Fibroblast of skin of right biceps (primary cell): ENCODE measurements around the gene LIN52.

Experiments used
- DNase-seq: peaks from one replicate; pipeline ENCODE4 v3.0.0-alpha.2; 2013

LIN52 gene

DNA sequence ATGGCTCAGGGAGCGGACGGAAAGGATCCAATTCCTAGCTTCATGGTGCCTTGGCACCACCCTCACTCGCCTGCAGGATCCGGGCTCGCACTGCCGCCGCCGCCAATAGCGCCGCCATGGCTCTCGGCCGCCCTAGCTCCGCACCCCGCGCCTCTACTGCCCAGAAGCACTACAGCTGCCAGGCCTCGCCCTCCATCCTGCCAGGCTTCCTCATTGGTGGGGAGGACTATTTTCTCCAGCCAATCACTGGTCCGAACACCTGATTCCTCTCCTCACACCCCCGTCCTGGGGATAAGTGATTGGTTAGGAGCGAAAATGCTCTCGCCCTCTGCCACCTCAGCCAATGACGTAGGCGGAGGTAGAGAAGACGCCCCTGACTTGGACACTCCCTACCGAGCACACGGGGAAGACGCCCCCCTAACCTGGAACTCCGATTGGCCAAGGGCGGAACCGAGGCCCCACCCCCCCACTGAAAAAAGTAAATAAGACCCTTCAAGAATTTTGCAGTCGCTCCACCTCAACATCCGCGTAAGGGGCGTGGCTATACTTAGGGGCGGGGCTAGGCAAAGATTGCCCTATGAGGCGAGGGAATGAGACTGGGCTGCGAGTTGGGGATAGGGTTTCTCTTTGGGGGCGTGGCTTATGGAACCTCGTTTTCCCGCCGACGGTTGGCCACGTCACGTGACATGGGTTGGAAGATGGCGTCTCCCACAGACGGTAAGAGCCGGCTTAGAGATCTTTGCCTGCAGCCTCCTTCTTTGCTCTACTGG lies at the start of gene LIN52, which contains the start of gene ALDH6A1:
Gene LIN52 (plus strand): TSS at position 680 of the 770 bp plus-strand sequence. CDS start 19 bp downstream, at position 699.
Gene ALDH6A1 (minus strand): TSS at position 177 of the 770 bp plus-strand sequence. CDS start 59 bp downstream, at position 118.
- DNase-seq: peak; percentile 100

DNA sequence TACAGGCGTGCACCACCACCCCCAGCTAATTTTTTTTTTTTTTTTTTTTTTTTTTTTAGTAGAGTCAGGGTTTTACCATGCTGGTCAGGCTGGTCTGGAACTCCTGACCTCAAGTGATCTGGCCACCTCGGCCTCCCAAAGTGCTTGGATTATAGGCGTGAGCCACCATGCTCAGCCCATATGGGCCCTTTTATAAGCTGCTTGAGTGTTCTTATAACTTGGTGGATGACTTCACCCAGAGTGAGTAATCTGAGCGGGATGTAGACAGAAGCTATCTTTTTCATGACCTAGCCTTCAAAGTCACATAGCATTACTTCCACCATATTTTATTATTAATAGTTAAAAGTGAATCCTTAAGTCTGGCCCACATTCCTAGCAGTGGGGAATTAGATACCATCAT lies 49.2 kb upstream of the LIN52 start:
- DNase-seq: peak; percentile 49

DNA sequence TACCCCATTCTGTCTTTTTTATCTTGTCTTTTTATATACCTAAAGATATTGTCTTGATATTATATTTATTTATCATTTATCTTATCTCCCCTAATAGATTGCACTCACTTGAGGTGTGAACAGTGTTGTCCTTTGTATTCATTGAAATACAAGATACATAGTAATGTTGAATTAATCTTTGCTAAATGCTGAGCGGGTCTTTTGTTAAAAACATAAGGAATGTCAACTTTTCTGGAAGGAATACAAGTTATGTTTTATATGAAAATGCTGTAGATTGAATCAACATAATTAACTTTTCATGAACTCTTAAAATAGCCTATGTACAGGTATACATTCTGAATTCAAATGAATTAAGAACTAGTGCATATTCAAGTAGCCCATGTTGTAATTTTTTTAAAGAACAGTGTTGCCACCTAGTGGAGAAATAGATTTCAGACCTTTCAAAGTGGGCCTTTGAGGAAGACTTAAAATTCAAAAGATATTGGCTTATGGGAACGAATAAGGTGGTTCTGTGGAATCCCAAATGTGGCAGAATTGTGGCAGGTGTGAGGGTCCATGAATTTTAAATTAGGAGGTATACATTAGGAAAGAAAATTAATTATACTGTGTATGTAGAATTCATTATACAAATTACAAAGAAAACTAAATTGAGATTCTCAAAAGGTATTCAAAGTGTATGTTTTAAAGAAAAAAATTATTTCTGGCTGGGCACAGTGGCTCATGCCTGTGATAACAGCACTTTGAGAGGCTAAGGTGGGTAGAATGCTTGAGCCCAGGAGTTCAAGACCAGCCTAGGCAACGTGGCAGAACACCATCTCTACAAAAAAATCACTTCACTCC lies 46.5 kb upstream of the LIN52 start:
- peak; percentile 61 for DNase-seq

GRCh38 chr14:74042296-74042695 lies 42.5 kb upstream of the LIN52 start:
- DNase-seq: no peak

GRCh38 chr14:74045522-74045921 lies 39.2 kb upstream of the LIN52 start:
- DNase-seq: no peak

GRCh38 chr14:74048281-74048680 lies 36.5 kb upstream of the LIN52 start:
- no peak for DNase-seq

GRCh38 chr14:74049876-74050495 lies 34.8 kb upstream of the LIN52 start:
- DNase-seq: no peak

GRCh38 chr14:74062809-74063150 lies 22.0 kb upstream of the LIN52 start:
- peak; percentile 9 for DNase-seq

GRCh38 chr14:74064426-74064825 lies 20.3 kb upstream of the LIN52 start:
- DNase-seq: no peak

GRCh38 chr14:74064883-74065282 lies 19.9 kb upstream of the LIN52 start:
- no peak for DNase-seq

- peak; percentile 24 for DNase-seq
These were observed 18.8 kb upstream of the LIN52 start for GRCh38 chr14:74065746-74066575.

DNA sequence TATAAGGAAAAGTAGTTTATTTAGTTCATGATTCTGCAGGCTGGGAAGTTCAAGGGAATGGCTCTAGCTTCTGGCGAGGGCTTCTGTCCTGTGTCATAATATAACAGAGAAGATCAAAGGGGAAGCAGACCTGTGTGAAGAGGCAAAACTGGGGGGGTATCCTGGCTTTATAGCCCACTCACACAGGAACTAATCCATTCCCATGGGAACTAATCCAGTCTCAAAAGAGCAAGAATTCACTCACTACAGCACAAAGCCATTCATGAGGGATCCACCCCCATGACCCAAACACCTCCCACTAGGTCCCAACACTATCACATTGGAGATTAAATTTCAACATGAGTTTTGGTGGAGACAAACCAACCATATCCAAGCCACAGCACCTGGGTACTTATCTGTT lies 7.4 kb upstream of the LIN52 start:
- no peak for DNase-seq

GRCh38 chr14:74080820-74081460 lies 3.8 kb upstream of the LIN52 start:
- no peak for DNase-seq

DNA sequence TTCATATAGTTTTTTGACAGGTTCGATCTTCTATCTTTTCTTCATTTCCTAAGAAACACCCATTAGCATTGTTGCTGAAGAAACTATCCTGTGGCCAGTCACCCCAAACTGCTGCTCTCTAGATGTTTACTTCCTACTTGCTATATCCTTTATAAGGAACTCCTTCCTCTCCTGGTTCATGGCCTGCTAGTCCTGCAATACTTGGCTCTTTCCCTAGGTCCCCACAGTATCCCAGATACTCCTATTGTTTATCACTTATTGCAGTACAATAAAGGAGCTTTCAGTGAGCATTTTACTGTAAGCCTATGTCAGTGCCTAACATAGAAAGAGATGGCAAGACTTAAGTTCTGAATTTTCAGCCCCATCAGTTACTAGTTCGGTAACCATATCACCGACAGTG lies 3.3 kb upstream of the LIN52 start:
- no peak for DNase-seq

GRCh38 chr14:74083161-74083560 lies 1.6 kb upstream of the LIN52 start:
- no peak for DNase-seq

- DNase-seq: no peak
These were observed 926 bp upstream of the LIN52 start for GRCh38 chr14:74083784-74084276.

DNA sequence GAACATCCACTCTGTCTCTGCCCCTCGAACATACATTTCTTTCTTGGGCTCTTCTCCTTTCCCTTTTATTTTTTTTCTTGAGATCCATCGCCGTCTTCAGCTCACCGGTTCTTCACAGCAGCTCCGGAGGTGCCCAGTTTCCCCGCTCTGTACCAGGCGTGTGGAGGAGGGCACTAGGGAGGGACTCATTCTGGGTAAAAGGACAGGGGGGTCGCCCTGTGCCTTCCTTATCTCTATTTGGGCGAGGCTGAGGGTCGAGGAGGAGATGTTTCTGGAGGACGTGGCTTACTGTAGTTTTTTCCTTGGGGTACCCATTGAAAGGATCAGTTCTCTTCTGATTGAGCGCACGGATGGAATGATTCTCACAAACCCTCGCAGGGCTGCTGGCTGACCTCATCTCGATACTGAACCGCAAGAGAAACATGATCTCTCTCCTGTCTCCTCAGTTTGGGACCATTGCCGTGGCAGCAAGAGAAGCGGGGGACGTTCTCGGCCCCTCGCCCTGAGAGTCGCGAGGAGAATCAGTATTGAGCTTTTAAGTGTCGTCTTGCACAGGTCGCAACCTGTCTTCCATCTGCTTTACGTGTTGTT lies 386 bp downstream of the LIN52 start:
- peak; percentile 40 for DNase-seq

DNA sequence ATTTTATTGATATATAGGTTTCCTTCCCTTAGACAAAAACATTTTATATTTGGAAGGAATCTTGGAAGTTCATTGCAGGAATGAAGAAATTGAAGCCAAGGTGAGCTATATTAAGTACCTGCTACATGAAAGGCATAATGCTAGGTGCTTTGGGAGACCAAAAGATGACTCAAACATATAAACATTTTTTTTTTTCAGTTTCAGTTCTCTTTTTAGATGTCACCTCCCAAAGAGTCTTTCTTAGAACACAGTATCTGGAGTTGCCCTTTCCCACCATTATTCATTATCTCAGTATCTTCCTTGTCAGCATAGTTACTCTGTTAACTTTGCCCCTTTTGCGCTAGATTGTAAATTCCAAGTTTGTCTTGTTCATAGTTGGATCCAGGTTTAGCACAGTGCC lies 1.1 kb downstream of the LIN52 start:
- no peak for DNase-seq

GRCh38 chr14:74089251-74090020 lies 4.7 kb downstream of the LIN52 start:
- DNase-seq: no peak

DNA sequence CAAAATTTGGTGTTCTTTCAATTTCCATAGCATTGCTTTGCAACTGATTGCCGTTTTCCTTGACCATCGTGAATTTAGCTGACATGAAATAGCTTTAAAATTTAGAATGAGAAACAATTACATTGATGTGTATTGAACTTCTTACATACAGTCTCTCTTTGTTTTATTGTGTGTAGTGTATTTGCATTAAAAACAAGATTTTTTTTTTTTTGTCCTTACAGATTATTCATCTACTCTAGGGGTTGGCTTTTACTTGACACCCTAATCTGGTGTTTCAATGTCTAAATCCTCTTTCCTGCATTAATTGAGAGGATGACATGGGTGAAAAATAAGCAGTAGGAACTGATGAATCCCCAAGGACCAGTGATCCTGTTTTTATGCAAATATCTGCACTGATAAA lies 20.6 kb downstream of the LIN52 start:
- DNase-seq: no peak

DNA sequence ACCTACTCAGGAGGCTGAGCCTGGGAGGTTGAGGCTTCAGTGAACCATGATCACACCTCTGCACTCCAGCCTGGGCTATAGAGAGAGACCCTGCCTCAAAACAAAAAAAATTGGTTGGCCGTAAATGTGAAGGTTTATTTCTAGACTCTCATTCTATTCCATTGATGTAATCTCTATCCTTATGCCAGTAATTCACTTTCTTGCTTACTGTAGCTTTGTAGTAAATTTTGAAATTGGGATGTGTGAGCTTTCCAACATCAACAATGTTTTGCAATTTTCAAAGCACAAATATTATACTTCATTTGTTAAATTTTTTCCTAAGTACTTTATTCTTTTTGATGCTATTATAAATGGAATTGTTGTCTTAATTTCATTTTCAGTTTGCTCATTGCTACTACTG lies 24.6 kb downstream of the LIN52 start:
- no peak for DNase-seq
